Ishikawa (cell line): Measurements from ENCODE around the gene C4orf17.

Experiments
- CEBPB ChIP-seq: IDR thresholded peaks from 2 replicates; pipeline ENCODE4 v1.6.1; 2012
- CREB1 ChIP-seq: IDR thresholded peaks from 2 replicates; pipeline ENCODE4 v1.6.1; 2012; ENCODE audit warnings: low read depth
- EGR1 ChIP-seq: IDR thresholded peaks from 2 replicates; pipeline ENCODE4 v1.6.1; 2012
- EP300 ChIP-seq: IDR thresholded peaks from 2 replicates; pipeline ENCODE4 v1.6.1; 2012; ENCODE audit warnings: borderline replicate concordance
- FOXM1 ChIP-seq: IDR thresholded peaks from 2 replicates; pipeline ENCODE4 v1.6.1; 2012; ENCODE audit warnings: low read depth, borderline replicate concordance
- MAX ChIP-seq: IDR thresholded peaks from 2 replicates; pipeline ENCODE4 v1.6.1; 2012
- NFIC ChIP-seq: IDR thresholded peaks from 2 replicates; pipeline ENCODE4 v1.6.1; 2012
- RAD21 ChIP-seq: IDR thresholded peaks from 2 replicates; pipeline ENCODE4 v1.6.1; 2012; ENCODE audit warnings: low read depth
- REST ChIP-seq: IDR thresholded peaks from 2 replicates; pipeline ENCODE4 v1.6.1; 2012; ENCODE audit warnings: low read depth, mild to moderate bottlenecking
- TAF1 ChIP-seq: IDR thresholded peaks from 2 replicates; pipeline ENCODE4 v1.6.1; 2012; ENCODE audit warnings: low read depth, mild to moderate bottlenecking
- TCF12 ChIP-seq: IDR thresholded peaks from 2 replicates; pipeline ENCODE4 v1.6.1; 2012; ENCODE audit warnings: low read depth
- TEAD4 ChIP-seq: IDR thresholded peaks from 2 replicates; pipeline ENCODE4 v1.6.1; 2012
- USF1 ChIP-seq: IDR thresholded peaks from 2 replicates; pipeline ENCODE4 v1.6.1; 2012
- YY1 ChIP-seq: IDR thresholded peaks from 2 replicates; pipeline ENCODE4 v1.6.1; 2012; ENCODE audit warnings: low read depth
- ZBTB7A ChIP-seq: IDR thresholded peaks from 2 replicates; pipeline ENCODE4 v1.6.1; 2012; ENCODE audit warnings: low read depth

C4orf17 gene

DNA sequence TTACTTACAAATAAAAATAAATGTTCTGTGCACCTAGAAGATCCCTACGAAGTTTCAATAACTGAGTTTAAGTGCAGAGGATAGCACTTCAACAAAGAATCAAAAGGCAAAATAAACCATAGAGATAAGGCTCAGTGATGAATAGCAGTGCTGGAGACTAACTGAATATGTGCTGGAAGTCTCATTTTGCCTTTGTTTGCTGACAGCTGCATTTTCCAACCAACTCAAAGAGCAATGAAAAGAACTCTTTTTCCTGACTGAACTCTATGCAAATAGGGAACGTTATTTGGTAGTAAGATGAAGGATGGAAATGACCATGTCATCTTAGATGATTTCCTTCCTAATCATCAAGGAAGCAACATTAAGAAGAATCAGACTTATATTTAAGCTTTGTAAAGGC lies 42.9 kb upstream of the C4orf17 start:
- TF ChIP-seq RAD21 = no peak
- no peak for TF ChIP-seq USF1
- TF ChIP-seq EGR1 = no peak
- no peak for TF ChIP-seq TEAD4
- no peak for TF ChIP-seq MAX
- no peak for TF ChIP-seq YY1
- TF ChIP-seq TAF1 = no peak
- no peak for TF ChIP-seq CREB1
- TF ChIP-seq REST = no peak

GRCh38 chr4:99468889-99469288 lies 41.9 kb upstream of the C4orf17 start:
- TF ChIP-seq TEAD4 (no peak), EP300 (no peak), CREB1 (no peak), REST (no peak), USF1 (no peak), FOXM1 (no peak), MAX (no peak), EGR1 (no peak), TAF1 (no peak), YY1 (no peak), CEBPB (no peak), TCF12 (no peak), ZBTB7A (no peak), NFIC (no peak), RAD21 (no peak)

DNA sequence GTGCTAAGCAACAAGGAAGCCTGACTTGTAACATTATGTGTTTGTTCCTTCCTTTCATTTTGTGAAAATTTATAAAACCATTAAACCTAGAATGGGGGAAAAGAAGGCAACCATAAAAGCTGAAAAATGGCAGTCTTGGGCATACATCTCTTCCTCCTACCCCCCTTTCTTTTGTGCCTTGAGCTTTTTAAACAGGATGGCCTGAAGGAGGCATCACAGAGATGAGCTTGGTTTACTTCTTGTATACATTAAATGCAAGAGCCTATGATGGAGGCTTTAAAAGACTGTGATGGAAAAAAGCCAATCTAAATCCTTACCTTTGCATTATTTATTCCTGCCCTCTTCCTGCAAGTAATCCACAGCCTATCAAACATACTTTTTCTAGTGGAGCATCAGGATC lies 39.5 kb upstream of the C4orf17 start:
- TF ChIP-seq YY1 = no peak
- TF ChIP-seq CREB1 = no peak
- TF ChIP-seq RAD21 = no peak
- no peak for TF ChIP-seq MAX
- no peak for TF ChIP-seq CEBPB
- no peak for TF ChIP-seq FOXM1
- no peak for TF ChIP-seq USF1
- TF ChIP-seq NFIC = no peak

DNA sequence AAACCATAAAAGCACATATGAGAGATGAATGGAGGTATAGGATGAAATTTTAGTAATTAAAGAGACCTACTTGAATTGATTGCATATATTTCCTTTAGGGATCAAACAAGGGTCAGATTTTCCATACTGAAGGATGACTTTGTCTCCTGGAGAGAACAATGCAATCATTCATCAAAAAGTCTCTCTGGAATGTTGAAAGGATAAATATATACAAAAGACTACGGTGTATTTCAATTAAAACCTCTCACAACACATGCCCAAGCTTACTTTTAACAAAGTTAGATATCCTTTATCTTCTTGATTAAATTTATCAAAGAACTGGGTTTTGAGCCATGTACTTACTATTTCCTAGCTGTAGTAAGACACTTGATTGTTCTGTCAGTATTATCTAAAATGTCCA lies 38.9 kb upstream of the C4orf17 start:
- TF ChIP-seq MAX = no peak
- no peak for TF ChIP-seq NFIC
- no peak for TF ChIP-seq CREB1
- TF ChIP-seq TEAD4 = no peak
- no peak for TF ChIP-seq USF1
- TF ChIP-seq CEBPB = no peak
- TF ChIP-seq TAF1 = no peak
- TF ChIP-seq TCF12 = no peak
- TF ChIP-seq EP300 = no peak

GRCh38 chr4:99473131-99473530 lies 37.7 kb upstream of the C4orf17 start:
- no peak for TF ChIP-seq ZBTB7A
- TF ChIP-seq EP300 = no peak
- TF ChIP-seq EGR1 = no peak
- no peak for TF ChIP-seq CREB1
- no peak for TF ChIP-seq CEBPB
- TF ChIP-seq MAX = no peak
- TF ChIP-seq REST = no peak
- TF ChIP-seq RAD21 = no peak
